ENCODE data around the gene MOCS3.
A peak's percentile ranks its signal among the peaks of the same experiment; 100 is the strongest.

DNA sequence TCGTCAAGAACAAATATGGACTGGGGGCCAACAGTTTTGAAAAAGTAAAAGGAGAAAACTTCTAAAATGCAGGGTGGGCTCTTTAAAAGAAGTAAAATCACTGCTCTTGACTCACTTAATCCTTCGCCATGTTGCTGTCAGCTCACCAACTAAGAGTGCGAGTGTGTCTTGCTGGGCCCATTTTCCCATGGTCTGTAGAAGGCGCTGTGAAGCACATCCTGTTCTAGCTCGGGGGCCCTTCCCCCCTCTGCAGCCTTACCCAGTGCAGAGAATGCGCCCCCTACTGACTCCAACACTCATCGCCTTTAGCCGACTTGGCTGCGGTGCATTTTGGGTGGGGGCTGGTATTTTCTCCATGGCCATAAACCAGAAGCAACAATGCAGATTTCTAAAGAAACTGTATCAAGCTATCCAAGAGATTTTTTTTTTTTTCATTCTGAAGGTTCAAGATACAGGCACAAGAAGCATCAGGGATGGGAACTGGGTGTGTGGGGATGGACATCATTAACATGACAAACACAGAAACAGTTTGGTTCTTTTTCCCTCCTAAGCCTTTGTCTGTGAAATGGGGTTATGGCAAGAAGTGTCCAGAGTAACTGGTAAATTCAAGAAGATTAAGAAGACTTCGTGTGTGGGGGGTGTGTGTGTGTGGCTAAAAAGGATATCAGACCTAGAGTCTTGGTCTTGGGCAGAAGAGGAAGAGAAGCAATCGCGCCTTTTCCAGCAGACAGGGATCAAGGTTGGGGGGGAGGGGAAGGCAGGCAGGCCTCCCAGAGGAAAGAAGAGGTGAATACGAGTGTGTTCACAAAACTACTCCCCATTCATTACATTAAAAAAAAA lies 29.1 kb upstream of the MOCS3 start:
- TF ChIP-seq, protein P1, sequence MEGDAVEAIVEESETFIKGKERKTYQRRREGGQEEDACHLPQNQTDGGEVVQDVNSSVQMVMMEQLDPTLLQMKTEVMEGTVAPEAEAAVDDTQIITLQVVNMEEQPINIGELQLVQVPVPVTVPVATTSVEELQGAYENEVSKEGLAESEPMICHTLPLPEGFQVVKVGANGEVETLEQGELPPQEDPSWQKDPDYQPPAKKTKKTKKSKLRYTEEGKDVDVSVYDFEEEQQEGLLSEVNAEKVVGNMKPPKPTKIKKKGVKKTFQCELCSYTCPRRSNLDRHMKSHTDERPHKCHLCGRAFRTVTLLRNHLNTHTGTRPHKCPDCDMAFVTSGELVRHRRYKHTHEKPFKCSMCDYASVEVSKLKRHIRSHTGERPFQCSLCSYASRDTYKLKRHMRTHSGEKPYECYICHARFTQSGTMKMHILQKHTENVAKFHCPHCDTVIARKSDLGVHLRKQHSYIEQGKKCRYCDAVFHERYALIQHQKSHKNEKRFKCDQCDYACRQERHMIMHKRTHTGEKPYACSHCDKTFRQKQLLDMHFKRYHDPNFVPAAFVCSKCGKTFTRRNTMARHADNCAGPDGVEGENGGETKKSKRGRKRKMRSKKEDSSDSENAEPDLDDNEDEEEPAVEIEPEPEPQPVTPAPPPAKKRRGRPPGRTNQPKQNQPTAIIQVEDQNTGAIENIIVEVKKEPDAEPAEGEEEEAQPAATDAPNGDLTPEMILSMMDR (IDR thresholded peaks at IDR 0.05; ENCODE audit: low read length), result peak; percentile 99
- no peak for TF ChIP-seq EZH2 (optimal IDR thresholded peaks at IDR 0.05; ENCODE audit: low read depth, low read length)

Measured in MM.1S (cell line).